ENCODE measurements around the gene DNTTIP2. TPM values are rescaled to one million over a fixed set of nuclear protein-coding genes. Genes with fewer than 3 reads are reported as not detected.

DNTTIP2 gene
- total and polyA plus RNA-seq, 5 donors = 33.3 to 43.5 (median 38.2) TPM

- Histone ChIP-seq H3K4me1 (ENCODE audit: control insufficient read depth, insufficient read depth, low read length) (no peaks in the 10 kb centered on the region), H3K27me3 (ENCODE audit: control insufficient read depth, insufficient read depth) (no peaks in the 10 kb centered on the region), H3K4me3 (ENCODE audit: low read length) (no peak overlapping the region), H3K27ac (ENCODE audit: low read length) (no peak overlapping the region), H3K9me3 (ENCODE audit: control insufficient read depth, low read length) (no peaks in the 10 kb centered on the region)
- ATAC-seq = no peak
- intact Hi-C loops (cut with DNase I) = no loop called here
- DNase-seq = no peak
- 91% methylated on average over 2 of the region's 2 CpGs for WGBS
Observed at GRCh38 chr1:93905734-93906133, 26.7 kb upstream of the DNTTIP2 start.

GRCh38 chr1:93905051-93905450 is 26.0 kb upstream of the DNTTIP2 start:
- DNase-seq (no peak), ATAC-seq (no peak)
- Histone ChIP-seq H3K27ac (ENCODE audit: low read length) (no peak overlapping the region), H3K4me1 (ENCODE audit: control insufficient read depth, insufficient read depth, low read length) (no peaks in the 10 kb centered on the region), H3K9me3 (ENCODE audit: control insufficient read depth, low read length) (no peaks in the 10 kb centered on the region), H3K27me3 (ENCODE audit: control insufficient read depth, insufficient read depth) (no peaks in the 10 kb centered on the region), H3K4me3 (ENCODE audit: low read length) (no peak overlapping the region)
- intact Hi-C loops (cut with DNase I) = no loop called here
- WGBS = 96% methylated on average over 1 of the region's 1 CpG

- WGBS = 54% methylated on average over 2 of the region's 2 CpGs
- intact Hi-C loops (cut with DNase I) = no loop called here
- no peak overlapping the region for H3K4me3 ChIP-seq (ENCODE audit: low read length)
- no peak for ATAC-seq
- H3K27me3 ChIP-seq (ENCODE audit: control insufficient read depth, insufficient read depth) = no peaks in the 10 kb centered on the region
- no peak for DNase-seq
- H3K27ac ChIP-seq (ENCODE audit: low read length) = no peak overlapping the region
- no peaks in the 10 kb centered on the region for H3K9me3 ChIP-seq (ENCODE audit: control insufficient read depth, low read length)
- H3K4me1 ChIP-seq (ENCODE audit: control insufficient read depth, insufficient read depth, low read length) = no peaks in the 10 kb centered on the region
Observed at GRCh38 chr1:93904228-93904627, 25.2 kb upstream of the DNTTIP2 start.

GRCh38 chr1:93900723-93901504 is 21.9 kb upstream of the DNTTIP2 start:
- Histone ChIP-seq H3K27me3 (ENCODE audit: control insufficient read depth, insufficient read depth) (no peaks in the 10 kb centered on the region), H3K9me3 (ENCODE audit: control insufficient read depth, low read length) (no peaks in the 10 kb centered on the region), H3K4me1 (ENCODE audit: control insufficient read depth, insufficient read depth, low read length) (no peaks in the 10 kb centered on the region), H3K27ac (ENCODE audit: low read length) (no peak overlapping the region), H3K4me3 (ENCODE audit: low read length) (no peak overlapping the region)
- intact Hi-C loops (cut with DNase I) = no loop called here
- no peak for DNase-seq
- no peak for ATAC-seq
- WGBS = 97% methylated on average over 3 of the region's 3 CpGs

GRCh38 chr1:93899543-93900207 is 20.7 kb upstream of the DNTTIP2 start:
- no peak for ATAC-seq
- DNase-seq = no peak
- Histone ChIP-seq H3K27ac (ENCODE audit: low read length) (no peak overlapping the region), H3K4me3 (ENCODE audit: low read length) (no peak overlapping the region), H3K27me3 (ENCODE audit: control insufficient read depth, insufficient read depth) (no peaks in the 10 kb centered on the region), H3K4me1 (ENCODE audit: control insufficient read depth, insufficient read depth, low read length) (no peaks in the 10 kb centered on the region), H3K9me3 (ENCODE audit: control insufficient read depth, low read length) (no peaks in the 10 kb centered on the region)
- intact Hi-C loops (cut with DNase I) = no loop called here
- 89% methylated on average over 3 of the region's 3 CpGs for WGBS

GRCh38 chr1:93888900-93889299 is 9.9 kb upstream of the DNTTIP2 start:
- WGBS = 75% methylated on average over 6 of the region's 6 CpGs
- DNase-seq = no peak
- H3K27ac ChIP-seq (ENCODE audit: low read length) = no peak overlapping the region
- intact Hi-C loops (cut with DNase I) = no loop called here
- ATAC-seq = no peak
- H3K4me1 ChIP-seq (ENCODE audit: control insufficient read depth, insufficient read depth, low read length) = no peaks in the 10 kb centered on the region
- no peak overlapping the region for H3K4me3 ChIP-seq (ENCODE audit: low read length)
- H3K9me3 ChIP-seq (ENCODE audit: control insufficient read depth, low read length) = no peaks in the 10 kb centered on the region
- H3K27me3 ChIP-seq (ENCODE audit: control insufficient read depth, insufficient read depth) = no peaks in the 10 kb centered on the region

GRCh38 chr1:93882269-93882668 is 3.3 kb upstream of the DNTTIP2 start:
- no peaks in the 10 kb centered on the region for H3K4me1 ChIP-seq (ENCODE audit: control insufficient read depth, insufficient read depth, low read length)
- no peaks in the 10 kb centered on the region for H3K9me3 ChIP-seq (ENCODE audit: control insufficient read depth, low read length)
- no peak overlapping the region for H3K4me3 ChIP-seq (ENCODE audit: low read length)
- WGBS = 79% methylated on average over 4 of the region's 4 CpGs
- ATAC-seq = no peak
- no peaks in the 10 kb centered on the region for H3K27me3 ChIP-seq (ENCODE audit: control insufficient read depth, insufficient read depth)
- no peak overlapping the region for H3K27ac ChIP-seq (ENCODE audit: low read length)
- intact Hi-C loops (cut with DNase I) = no loop called here
- DNase-seq = no peak

- Histone ChIP-seq H3K4me1 (ENCODE audit: control insufficient read depth, insufficient read depth, low read length) (no peaks in the 10 kb centered on the region), H3K9me3 (ENCODE audit: control insufficient read depth, low read length) (no peaks in the 10 kb centered on the region), H3K4me3 (ENCODE audit: low read length) (no peak overlapping the region), H3K27ac (ENCODE audit: low read length) (no peak overlapping the region), H3K27me3 (ENCODE audit: control insufficient read depth, insufficient read depth) (no peaks in the 10 kb centered on the region)
- DNase-seq = no peak
- ATAC-seq = no peak
- intact Hi-C loops (cut with DNase I) = no loop called here
- WGBS = 91% methylated on average over 2 of the region's 2 CpGs
Observed at GRCh38 chr1:93880731-93881130, 1.7 kb upstream of the DNTTIP2 start.

GRCh38 chr1:93878501-93878888 is 511 bp downstream of the DNTTIP2 start:
- no peaks in the 10 kb centered on the region for H3K4me1 ChIP-seq (ENCODE audit: control insufficient read depth, insufficient read depth, low read length)
- under 1% methylated on average over 20 of the region's 20 CpGs for WGBS
- DNase-seq (peak; percentile 26 to 63 (median 56)), ATAC-seq (peak; percentile 17 to 64)
- no peaks in the 10 kb centered on the region for H3K27me3 ChIP-seq (ENCODE audit: control insufficient read depth, insufficient read depth)
- intact Hi-C loops (cut with DNase I) = no loop called here
- peak overlapping the region; percentile 81 for H3K27ac ChIP-seq (ENCODE audit: low read length)
- peak overlapping the region; percentile 92 for H3K4me3 ChIP-seq (ENCODE audit: low read length)
- H3K9me3 ChIP-seq (ENCODE audit: control insufficient read depth, low read length) = no peaks in the 10 kb centered on the region

- ATAC-seq (no peak), DNase-seq (no peak)
- Histone ChIP-seq H3K9me3 (ENCODE audit: control insufficient read depth, low read length) (no peaks in the 10 kb centered on the region), H3K27me3 (ENCODE audit: control insufficient read depth, insufficient read depth) (no peaks in the 10 kb centered on the region), H3K4me3 (ENCODE audit: low read length) (no peak overlapping the region), H3K4me1 (ENCODE audit: control insufficient read depth, insufficient read depth, low read length) (no peaks in the 10 kb centered on the region), H3K27ac (ENCODE audit: low read length) (no peak overlapping the region)
- intact Hi-C loops (cut with DNase I) = no loop called here
- WGBS = 88% methylated on average over 4 of the region's 4 CpGs
Observed at GRCh38 chr1:93877529-93877928, 1.5 kb downstream of the DNTTIP2 start.

GRCh38 chr1:93876244-93876643 is 2.8 kb downstream of the DNTTIP2 start:
- intact Hi-C loops (cut with DNase I) = no loop called here
- 51% methylated on average over 1 of the region's 1 CpG for WGBS
- ATAC-seq = no peak
- Histone ChIP-seq H3K9me3 (ENCODE audit: control insufficient read depth, low read length) (no peaks in the 10 kb centered on the region), H3K27me3 (ENCODE audit: control insufficient read depth, insufficient read depth) (no peaks in the 10 kb centered on the region), H3K4me3 (ENCODE audit: low read length) (no peak overlapping the region), H3K4me1 (ENCODE audit: control insufficient read depth, insufficient read depth, low read length) (no peaks in the 10 kb centered on the region), H3K27ac (ENCODE audit: low read length) (no peak overlapping the region)
- no peak for DNase-seq

Data from right cardiac atrium (tissue), 5 donors.